Fibroblast of upper back skin (primary cell): ENCODE measurements around the gene AFTPH.
"Not testable (repeated sequence)": the region's sequence is repeated elsewhere in the genome, so short reads cannot be mapped to it uniquely, and the experiment has no call there.

Source experiments
- DNase-seq: peaks from one replicate; pipeline ENCODE4 v3.0.0-alpha.2; 2013

AFTPH gene

DNA sequence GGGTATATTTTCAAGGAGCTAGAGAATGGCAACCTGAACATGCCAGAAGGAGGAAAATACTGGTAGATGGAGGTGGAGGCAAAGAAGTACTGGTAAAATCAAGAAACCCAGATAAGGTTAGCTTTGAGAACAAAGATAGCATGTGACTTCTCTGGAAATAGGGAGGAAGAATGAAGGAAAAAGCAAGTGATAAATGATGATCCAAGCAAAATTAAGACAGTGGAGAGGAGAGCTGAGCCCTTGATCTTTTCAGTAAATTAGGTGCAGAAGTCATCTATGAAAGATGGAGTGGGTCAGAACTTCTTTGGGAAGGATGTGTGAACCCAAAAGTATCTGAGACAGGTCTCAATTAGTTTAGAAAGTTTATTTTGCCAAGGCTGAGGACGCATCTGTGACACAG, 25.7 kb upstream of the AFTPH start:
- DNase-seq, result no peak

DNA sequence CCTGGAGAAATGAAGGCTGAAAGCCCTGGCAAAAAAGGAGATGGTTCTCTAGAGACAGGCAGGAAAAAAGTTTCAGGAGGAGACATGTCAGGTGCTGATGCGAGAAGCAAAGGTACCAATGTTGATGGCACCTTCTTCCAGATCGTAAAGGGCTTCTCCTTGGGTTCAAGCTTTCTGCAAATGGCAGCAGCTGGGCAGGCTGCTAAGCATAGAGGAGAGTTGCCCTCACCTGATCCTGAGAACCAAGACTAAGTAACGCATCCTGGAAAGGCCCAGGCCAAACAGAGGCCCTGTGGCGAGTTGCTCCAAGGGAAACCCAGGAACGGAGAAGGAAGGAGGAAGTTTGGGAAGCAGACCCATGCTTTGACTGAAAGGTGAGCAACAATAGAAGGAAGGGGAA, 23.6 kb upstream of the AFTPH start:
- DNase-seq, result no peak

DNA sequence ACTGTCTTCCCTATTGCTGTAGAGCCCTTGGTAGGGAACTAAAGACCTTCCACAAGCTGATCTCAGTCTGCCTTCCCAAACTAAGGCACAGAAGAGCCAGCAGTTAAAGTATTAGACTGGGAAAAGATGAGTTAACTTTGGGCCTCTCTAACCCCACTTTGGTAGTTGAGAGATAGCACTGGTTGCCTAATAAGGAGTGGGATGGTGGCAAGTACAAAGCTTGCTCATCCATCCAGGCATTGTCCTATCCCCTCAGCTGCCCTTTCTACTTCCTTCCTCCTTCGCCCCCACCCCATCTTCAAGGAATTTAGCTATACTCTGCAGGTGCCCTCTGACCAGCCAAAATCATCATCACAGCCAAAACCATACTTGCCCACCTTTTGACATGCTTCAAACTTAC, 22.2 kb upstream of the AFTPH start:
- DNase-seq, result no peak

DNA sequence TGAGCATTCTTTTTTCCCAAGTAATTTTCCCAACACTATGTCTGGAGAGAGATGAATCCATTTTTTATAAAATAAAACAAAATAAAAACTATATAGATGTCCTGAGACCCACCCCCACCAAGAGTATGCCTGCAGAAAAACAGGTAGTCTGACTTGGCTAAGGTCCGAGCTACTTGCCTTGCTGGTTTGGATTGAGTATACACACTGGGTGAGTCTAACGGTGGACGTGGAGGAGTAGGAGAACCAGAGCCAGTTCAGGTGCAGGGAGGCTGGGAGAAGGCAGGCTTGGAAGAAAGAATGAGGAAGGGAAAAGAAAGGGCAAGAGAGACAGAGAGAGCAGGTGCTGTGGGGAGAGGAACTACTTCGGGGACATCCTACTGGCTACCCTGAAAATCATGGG, 21.3 kb upstream of the AFTPH start:
- no peak for DNase-seq

DNA sequence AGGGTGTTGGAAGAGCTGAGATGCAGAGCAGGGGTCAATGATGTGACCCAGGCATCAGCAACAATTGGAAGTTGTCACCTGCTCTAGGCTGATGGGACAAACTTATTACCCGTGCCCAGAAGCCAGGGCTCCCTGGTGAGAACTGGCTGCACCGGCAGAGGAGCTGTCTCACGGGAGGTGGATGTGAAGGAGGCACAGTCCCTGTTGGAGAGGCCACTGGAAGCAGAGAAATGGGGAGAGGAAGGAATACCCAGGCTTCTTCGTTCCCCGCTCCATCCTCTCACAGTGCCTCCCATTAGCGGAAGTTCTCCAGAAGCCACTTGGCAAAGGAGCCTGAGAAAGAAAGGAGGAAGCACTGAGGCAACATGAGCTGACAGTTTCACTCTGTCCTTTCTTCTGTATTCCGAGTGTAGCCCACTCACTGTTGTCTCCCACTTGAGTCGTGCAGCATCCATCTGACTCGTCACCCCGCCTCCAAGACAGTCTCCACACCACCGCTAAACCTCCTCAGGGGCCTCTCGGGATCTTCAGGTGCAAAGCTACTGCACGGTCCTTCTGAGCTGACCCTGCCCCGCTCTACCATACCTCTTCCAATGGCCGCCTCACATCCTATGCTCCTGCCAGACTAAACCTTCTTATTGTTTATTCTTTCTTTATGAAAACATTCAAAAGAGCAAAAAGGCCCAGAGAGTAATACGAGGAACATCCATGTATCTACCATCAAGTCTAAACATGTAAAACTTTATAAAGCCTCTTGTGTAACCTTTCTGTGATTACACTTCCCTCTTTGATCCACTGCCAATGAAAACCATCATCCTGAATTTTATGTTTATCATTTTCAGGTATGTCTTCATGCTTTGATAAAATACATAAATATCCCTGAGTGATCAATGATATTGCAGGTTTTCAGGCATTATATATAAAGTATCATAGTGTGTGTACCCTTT, 19.1 kb upstream of the AFTPH start:
- DNase-seq, result no peak

DNA sequence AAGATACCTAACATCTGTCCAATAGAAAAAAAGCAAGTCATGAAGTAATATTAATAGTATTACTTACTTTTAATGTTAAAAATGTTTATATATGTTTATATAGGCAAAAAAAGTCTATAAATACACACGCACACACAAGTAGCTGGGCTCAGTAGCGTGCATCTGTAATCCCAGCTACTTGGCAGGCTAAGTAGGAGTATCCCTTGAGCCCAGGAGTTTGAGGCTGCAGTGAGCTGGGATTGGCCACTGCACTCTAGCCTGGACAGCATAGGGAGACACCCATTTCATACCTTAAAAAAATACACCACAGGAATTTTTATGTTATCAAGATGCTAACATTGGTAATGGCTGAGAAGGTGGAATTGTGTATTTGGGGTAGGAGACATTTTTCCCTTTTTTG, 17.4 kb upstream of the AFTPH start:
- peak; percentile 35 for DNase-seq

DNA sequence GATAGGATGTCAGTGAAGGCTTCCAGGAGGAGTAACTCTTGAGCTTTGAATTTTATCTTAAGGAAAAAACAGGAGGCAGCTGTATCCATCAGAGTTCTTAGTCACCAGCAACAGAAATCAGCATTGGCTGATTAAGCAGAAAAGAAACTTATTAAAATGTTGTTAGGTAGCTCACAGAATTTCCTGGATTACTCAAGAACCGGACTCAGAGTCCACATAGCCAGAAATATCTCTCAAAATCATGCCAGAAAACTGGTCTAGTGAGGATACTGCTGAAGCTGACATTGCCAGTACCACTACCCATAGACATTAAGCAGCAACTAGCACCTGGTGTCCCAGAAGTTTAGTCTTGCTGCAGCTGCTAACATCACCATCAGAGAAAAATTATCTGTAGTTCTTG, 10.1 kb upstream of the AFTPH start:
- no peak for DNase-seq

DNA sequence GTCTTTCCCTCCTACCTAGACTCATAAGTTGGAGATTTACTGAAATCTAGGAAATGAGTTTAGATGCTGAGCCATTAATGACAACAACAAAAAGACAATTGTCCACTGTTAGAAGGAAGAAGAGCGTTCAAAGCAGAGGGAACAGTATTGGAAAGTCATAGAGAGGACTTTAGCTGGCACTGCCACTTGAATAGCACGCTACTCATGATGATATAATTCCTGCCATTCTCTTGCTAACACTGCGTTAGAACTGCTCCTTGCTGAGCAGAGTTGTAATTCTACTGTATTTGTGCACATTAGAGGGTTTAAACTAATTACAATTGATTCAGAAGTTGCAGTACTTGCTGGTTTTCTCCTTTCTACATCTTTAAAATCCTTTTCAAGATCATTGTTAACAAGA, 9.0 kb upstream of the AFTPH start:
- DNase-seq, result no peak

DNA sequence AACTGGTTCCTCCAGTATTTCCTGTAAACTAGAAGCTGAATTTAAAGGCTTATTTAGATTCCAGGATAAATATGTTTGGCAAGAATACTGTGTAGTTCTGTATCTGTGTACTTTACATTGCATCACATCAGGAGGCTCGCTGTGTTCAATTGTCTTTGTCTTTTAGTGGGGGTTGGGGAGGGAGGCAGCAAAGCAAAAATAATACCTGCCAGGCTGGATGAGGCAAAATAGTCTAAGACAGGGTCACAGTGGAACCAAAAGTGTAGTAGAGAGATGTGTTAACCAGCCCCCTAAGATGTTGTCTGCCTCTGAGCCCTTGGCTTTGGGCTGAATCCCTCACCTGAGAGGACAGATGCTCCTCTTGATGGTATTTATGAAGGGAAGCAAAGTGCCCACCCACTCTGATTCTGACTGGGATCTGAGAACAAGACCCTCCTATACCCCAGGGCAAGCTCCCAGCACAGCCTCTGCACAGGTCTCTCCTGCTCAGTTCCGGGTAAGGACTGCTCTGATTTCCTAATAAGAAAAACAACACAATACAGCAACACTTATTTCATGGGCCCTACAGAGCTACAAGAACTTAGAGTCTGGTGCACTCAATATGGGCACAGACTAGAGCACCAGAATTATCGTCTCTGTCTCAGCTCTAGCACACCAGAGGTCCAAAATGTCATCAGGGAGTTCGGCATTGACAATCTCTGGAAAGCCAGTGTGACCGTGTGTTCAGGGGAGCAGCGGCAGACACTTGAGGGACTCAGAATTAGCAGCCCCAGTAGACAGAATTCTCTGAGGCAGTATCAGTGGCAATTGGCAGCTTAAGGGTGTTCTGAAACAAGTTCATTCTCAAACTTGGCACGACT, 7.2 kb upstream of the AFTPH start:
- DNase-seq, result no peak

DNA sequence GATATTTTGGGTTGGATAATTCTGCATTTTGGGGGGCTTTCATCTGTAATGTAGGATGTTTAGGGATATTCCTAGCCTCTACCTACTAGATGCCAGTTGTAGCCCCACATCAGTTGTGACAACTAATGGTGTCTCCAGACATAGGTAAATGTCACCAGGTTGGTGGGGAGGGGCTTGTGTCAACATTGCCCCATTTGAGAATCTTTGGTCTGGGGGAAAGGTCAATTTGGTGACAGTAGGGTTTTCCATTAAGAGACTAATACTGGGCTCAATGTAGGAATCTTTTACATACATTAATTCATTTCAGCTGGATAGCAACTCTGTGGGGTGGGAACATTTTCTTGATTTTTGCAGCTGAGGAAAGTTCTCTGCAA, 6.6 kb upstream of the AFTPH start:
- no peak for DNase-seq

DNA sequence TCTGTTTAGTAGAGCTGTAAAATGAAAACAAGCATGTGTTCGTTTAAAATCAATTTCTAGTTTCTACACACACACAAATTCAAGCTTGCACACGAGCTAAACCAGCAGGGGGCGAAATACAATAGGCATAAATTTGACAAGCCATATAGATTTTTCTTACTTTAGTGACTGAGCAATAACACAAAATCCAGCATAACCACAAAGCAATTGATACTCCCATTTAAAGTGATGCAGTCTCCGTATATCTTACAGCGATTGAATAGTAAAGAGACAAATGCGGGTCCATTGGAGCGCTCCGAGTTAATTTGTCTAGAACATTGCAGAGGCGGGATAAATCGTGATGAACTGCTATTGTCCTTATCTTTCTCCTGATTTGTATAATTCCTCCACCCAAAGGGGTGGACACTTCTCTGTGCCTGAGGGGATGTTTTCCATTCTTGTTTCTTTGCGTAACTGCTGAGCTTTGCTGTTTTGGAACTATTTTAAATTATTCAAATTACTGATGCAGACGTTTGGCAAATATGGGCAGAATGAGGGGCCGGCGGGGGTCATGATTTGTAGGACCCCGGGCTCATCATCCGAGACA, 1.2 kb upstream of the AFTPH start:
- DNase-seq, result peak; percentile 84

DNA sequence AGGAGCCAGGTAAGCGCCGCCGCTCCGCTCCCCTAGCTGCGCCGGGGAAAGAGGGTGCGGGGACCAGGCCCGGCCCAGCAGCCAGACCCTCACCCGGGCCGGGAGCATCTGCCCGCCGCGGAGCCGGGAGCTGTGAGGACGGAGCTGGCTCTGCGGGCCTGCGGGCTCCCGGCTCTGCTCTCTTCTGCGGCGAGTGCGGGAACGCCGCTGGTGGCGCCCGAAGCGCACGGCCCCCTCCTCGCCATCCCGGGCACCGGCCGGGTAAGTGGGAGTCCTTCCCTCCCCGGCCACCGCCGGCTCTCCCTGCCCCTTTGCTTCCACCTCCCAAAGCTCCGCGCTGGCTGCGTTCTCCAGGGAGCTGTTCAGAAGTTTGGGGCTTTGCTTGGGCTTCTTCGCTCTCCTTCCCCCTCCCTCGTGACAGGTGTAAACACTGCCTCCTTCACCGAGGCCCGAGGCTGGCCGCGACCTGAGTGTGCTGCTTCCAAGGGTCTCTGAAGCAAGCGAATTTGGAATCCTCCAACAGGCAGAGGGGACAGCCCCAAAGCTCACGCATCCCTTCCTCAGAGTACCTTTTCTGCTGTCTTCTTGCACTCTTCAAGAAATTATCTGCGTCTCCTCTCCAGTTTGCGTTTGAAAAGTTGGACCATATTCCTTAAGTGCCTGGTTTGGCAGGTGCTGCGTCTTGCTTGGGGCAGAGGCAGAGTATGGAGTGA, 632 bp downstream of the AFTPH start:
- no peak for DNase-seq

DNA sequence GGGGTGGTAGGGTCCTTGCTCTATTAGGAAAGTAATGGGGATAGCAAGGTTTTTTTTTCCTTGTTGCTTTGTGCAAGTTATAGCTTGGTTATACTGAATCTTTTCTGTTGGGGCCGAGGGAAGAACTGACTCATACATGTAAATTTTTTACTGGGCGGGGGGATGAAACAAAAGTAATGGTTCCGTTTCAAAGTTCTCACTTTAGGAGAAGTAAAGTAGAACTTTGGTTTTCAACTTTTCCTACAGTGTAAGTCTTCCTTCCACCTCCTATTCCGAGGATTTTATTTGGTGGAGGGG, 1.1 kb downstream of the AFTPH start:
- no peak for DNase-seq

DNA sequence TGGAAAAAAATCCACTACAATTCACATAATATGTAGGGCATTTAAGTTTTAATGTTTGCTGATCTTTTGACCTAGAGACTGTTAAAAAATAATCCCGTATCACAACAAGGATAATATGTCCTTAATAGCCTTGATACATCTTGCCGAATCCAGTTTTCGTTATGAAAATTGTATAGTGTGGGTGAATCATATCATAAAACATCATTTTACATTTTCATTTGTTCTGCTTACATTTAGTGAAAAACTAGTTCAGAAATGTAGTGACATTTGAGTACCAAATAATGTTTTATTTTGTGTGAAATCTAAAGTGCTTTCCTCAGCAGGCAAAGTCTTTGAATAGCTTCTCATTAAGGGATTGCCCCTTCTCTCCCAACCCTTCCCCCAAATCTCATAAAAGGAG, 1.9 kb downstream of the AFTPH start:
- no peak for DNase-seq

DNA sequence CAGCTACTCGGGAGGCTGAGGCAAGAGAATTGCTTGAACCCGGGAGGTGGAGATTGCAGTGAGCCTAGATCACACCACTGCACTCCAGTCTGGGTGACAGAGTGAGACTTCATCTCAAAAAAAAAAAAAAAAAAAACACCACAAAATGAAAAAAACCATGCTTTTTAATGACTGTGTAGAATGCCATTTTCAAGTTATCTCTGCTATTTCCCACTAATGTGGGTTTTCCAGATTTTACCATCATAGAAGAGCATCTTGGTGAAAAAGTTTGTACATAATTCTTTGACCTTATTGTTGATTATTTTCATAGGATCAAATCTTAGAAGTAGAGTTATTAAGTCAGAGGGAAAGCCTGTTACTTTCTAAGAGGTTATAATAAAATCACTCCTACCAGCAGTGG, 6.8 kb downstream of the AFTPH start:
- DNase-seq, result not testable (repeated sequence)

DNA sequence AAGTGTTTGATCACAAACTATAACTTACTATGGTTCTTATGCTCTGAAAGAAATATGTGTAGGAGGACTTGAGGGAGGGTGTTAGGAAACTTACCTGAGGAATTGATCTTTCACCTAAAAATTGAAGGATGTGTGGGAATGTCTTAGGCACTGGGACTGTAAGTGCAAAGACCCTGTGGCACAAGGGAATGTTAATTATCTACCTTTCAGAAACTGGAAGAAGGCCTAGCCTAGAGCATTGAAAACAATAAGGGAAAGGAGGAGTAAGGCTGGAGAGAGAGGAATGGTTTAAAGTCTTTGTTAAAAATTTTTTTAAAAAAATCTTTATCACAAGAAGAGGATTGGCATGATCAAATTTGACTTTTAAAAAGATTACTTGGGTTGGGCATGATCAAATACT, 7.9 kb downstream of the AFTPH start:
- no peak for DNase-seq

DNA sequence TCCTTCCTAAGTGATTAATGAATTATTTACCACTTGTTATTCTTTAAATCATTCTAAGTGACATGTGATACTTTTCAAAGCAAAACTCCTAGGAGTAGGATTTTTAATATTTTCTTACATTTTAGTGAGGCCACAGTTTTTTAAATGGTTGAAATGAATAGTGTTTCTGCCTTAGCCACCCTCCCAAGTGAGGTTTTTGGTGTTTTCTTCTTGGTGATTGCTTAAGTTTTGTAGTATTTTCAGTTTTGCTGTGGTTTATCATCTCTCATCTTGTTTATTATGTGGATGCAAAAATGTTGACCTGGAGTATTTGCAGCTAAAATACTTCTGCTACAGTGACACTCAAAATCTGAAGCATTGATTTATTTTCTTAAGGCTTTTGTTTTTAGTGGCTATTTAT, 9.8 kb downstream of the AFTPH start:
- no peak for DNase-seq

DNA sequence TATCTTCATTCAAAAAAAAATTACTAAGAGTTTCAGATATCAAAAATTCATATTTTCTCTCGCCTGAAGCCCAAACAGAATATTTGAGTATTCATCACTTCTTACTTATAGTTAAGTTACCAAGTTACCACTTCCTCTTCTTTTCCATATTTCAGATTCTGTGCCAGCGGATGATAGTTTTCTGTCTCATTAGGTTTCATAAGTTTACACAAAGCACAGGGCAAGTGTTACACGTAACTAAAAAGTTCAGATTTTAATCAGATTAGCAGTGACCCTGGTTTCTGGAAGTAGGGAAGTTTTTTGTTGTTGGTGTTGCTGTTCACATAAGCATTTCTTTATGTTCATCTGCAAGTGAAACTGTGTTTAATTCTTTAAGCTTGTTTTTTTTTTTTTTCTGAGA, 10.2 kb downstream of the AFTPH start:
- DNase-seq, result no peak

DNA sequence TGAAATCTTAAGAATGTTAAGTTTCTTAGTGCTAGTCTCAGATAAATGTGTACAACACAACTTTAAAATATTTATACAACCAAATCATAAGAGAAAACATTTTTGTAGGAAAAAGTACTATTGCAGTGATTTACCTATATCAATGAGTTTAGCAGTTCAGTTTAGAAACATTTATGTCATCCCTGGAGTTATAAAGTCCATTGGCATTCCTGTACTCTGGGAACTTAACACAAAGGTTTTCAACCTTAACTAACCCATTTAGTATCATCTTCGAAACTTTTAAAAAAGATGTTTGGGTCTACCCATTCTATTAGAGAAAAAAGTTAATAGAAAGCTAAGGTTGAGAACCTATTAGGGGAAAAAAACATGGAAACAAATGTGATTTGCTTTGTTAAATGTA, 10.9 kb downstream of the AFTPH start:
- no peak for DNase-seq

DNA sequence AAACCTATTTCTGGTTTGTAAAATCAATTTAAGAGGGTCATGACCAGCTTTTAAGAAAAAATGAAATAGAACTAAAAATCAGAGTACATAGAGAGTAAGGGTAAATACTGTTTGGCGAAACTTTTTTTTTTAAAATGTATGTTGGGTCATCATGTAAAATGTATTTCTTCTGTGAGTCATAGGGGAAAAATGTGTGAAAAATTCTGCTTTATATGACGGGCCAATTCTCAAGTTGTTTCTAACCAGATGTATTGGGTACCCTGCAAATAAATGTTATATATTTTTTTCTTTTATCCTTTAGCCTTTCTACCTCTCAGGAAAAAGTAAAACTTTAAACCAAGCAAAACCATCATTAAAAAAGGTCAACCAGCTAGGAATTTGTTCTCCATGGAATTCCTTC, 13.9 kb downstream of the AFTPH start:
- peak; percentile 62 for DNase-seq

DNA sequence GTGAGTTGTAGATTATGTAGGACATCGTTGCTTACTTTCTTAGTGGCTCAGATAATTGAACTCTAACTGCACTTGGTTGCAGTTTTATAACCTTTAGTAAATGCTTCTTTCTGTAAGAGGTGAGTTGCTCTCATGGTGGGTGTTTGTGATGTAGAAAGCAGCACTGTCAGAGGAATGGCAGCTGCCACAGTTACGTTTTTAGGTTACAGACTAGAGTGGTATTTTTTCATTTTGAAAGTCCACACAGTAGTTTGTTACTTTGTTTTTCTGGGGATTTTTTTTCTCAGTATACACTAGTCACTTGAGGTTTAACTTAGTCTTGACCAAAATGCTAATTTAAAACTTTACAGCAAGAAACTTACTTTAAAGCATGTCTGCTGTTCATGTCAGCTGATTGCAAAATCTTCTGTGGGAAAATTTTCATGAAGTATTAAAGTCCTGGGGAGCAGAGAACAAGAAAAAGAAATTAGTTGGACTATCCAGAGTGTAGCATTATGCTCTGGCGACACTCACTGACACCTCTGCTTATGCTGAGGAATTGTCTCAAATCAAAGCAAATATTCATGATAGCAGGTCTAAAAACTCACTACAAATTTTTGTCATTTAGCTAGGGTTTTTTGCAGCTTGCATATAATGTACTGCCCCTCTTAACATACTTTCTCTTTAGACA, 14.8 kb downstream of the AFTPH start:
- no peak for DNase-seq

DNA sequence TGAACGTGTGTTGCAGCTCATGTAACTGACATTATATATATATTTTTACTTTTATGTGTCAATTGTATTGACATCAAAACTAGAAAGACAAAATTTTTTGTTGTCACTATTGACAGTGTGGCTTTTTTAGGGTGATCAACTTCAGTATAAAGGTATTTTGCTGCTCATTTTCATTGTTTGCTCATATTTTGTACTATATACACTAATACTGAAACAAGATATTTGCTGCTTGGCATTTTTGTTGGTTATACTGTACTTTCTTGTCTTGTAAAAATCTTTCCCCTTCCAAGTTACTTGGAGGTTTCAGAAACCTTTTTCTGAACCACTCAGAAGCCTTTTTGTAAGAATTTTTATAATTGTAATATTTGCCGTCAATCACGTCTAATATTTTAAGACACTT, 16.5 kb downstream of the AFTPH start:
- DNase-seq, result no peak

DNA sequence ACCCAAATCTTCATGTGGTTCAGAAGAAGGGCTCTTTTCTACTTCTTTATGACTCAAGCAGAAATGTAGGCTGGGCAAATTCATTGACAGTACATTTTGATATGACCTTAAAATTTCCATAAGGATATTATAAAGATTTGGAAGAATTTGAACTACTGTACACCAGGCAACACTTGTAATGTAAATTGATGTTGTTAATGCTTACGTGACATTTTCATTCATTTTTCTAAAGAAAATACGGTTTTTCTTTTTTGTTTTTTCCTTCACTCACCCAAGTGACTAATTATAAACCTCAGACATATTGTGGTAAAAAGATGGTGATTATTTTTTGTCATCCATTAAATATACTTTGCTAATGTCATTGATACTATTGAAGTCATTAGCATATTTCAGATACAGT, 17.4 kb downstream of the AFTPH start:
- DNase-seq, result no peak
